Skeletal muscle satellite cell (primary cell): ENCODE data around the gene PXK.
"Not testable (repeated sequence)": the region's sequence is repeated elsewhere in the genome, so short reads cannot be mapped to it uniquely, and the experiment has no call there.

Source experiments
- H3K27me3 ChIP-seq: 2 replicates; pipeline ENCODE4 v1.7.0; 2013; ENCODE audit warnings: low read length; ENCODE audit not compliant: control insufficient read depth, insufficient read depth
- H3K36me3 ChIP-seq: 2 replicates; pipeline ENCODE4 v1.7.0; 2013; ENCODE audit warnings: mild to moderate bottlenecking, control low read depth, low read length; ENCODE audit not compliant: insufficient read depth
- H3K4me1 ChIP-seq: 2 replicates; pipeline ENCODE4 v1.7.0; 2013; ENCODE audit warnings: low read length; ENCODE audit not compliant: control insufficient read depth, insufficient read depth
- H3K4me2 ChIP-seq: 2 replicates; pipeline ENCODE4 v1.7.0; 2013; ENCODE audit warnings: mild to moderate bottlenecking, low read length
- H3K4me3 ChIP-seq: 2 replicates; pipeline ENCODE4 v1.7.0; 2013; ENCODE audit warnings: low read length
- H3K9ac ChIP-seq: 2 replicates; pipeline ENCODE4 v1.7.0; 2013; ENCODE audit warnings: mild to moderate bottlenecking, low read depth, low read length, moderate library complexity
- H3K9me3 ChIP-seq: replicated peaks from 2 replicates; pipeline ENCODE4 v1.7.0; 2013; ENCODE audit warnings: mild to moderate bottlenecking, control low read depth, low read length

Gene PXK

GRCh38 chr3:58427661-58428361 lies 95.1 kb downstream of the PXK start:
- Histone ChIP-seq H3K4me2 (no peak overlapping the region), H3K4me3 (no peak overlapping the region), H3K36me3 (peaks cover 77% of the 10 kb centered on the region), H3K4me1 (no peaks in the 10 kb centered on the region), H3K27me3 (no peaks in the 10 kb centered on the region), H3K9me3 (no peaks in the 10 kb centered on the region), H3K9ac (no peak overlapping the region)

- H3K9ac ChIP-seq, result no peak overlapping the region
- no peak overlapping the region for H3K4me3 ChIP-seq
- peaks cover 9% of the 10 kb centered on the region for H3K4me1 ChIP-seq
- H3K27me3 ChIP-seq, result no peaks in the 10 kb centered on the region
- no peaks in the 10 kb centered on the region for H3K9me3 ChIP-seq
- H3K36me3 ChIP-seq, result peaks cover 59% of the 10 kb centered on the region
- H3K4me2 ChIP-seq, result no peak overlapping the region
These were observed 97.0 kb downstream of the PXK start for GRCh38 chr3:58429657-58430056.

GRCh38 chr3:58432905-58433304 lies 100.2 kb downstream of the PXK start:
- H3K9ac ChIP-seq, result peak overlapping the region; percentile 93
- peaks cover 40% of the 10 kb centered on the region for H3K36me3 ChIP-seq

DNA sequence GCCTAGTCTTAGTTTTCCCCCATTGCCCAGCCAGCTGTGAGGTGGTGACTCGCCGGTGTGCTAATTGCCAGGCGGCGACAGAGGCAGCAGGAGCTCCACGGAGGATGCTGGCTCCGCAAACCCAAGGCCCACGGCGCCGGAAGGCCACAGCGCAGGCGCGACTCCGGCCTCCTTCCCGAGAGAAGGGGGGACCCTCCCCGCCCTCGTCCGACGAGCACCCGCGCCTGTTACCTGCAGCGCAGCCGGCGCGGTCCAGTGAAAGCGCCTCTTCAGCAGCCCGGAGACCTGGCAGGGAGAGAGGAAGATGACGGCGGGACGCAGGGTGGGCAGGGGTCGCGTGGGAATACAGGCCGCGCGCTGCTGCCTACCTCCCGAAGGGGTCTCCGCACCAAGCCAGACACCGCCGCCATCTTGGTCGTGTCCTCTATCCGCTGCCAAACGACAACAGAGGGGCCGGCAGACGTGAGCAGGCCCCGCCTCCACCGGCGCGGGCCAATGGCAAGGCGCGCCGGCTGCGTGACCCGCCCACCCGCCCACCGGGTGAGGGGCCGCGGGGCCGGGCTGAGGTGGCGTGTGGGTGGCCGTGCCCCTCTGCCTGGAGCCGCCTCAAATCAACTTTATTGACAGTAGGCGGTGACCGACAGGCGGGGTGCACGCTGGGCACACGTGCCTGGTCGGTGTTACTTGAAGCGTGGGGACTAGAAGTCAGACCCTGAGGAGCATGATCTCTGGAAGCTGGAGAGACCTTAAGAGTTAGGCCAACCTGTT lies 100.9 kb downstream of the PXK start, which contains the start of gene PDHB:
TSS of gene PDHB (minus strand) at position 433 of the 768 bp plus-strand sequence. CDS start at position 410, 23 bp downstream.
- Histone ChIP-seq H3K4me1 (peaks cover 16% of the 10 kb centered on the region), H3K4me2 (peak within 1 kb of the TSS; percentile 86), H3K9ac (peak within 1 kb of the TSS; percentile 93), H3K9me3 (no peaks in the 10 kb centered on the region), H3K4me3 (peak within 1 kb of the TSS; percentile 100), H3K36me3 (peaks cover 33% of the 10 kb centered on the region), H3K27me3 (no peaks in the 10 kb centered on the region)

More at GRCh38 chr3:58432905-58433304, 100.2 kb downstream of the PXK start:
- Histone ChIP-seq H3K4me2 (peak overlapping the region; percentile 86), H3K4me1 (peaks cover 16% of the 10 kb centered on the region), H3K4me3 (peak overlapping the region; percentile 100), H3K9me3 (no peaks in the 10 kb centered on the region), H3K27me3 (no peaks in the 10 kb centered on the region)

DNA sequence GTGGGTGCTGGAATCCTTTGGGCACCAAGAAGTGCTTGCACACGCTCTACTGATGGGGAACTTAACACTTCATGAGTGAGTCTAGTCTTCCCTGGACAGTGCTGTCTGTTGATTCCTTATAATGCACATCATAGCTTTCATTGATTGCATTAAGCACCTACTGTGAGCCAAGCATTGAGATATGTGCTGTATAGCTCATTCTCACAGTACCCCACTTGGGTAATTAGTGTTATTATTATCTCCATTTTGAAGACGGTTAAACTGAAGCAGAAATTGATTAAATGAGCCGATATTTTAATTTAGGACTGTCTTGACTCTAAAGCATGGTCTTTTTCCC lies 101.4 kb downstream of the PXK start:
- Histone ChIP-seq H3K9me3 (no peaks in the 10 kb centered on the region), H3K27me3 (no peaks in the 10 kb centered on the region), H3K4me3 (peak overlapping the region; percentile 100), H3K4me1 (peaks cover 16% of the 10 kb centered on the region), H3K9ac (peak overlapping the region; percentile 13), H3K4me2 (peak overlapping the region; percentile 74), H3K36me3 (peaks cover 27% of the 10 kb centered on the region)

- peaks cover 16% of the 10 kb centered on the region for H3K4me1 ChIP-seq
- no peak overlapping the region for H3K4me3 ChIP-seq
- no peak overlapping the region for H3K9ac ChIP-seq
- H3K27me3 ChIP-seq, result no peaks in the 10 kb centered on the region
- no peaks in the 10 kb centered on the region for H3K9me3 ChIP-seq
- H3K36me3 ChIP-seq, result peaks cover 23% of the 10 kb centered on the region
- H3K4me2 ChIP-seq, result no peak overlapping the region
These were observed 101.8 kb downstream of the PXK start for GRCh38 chr3:58434511-58434910.

DNA sequence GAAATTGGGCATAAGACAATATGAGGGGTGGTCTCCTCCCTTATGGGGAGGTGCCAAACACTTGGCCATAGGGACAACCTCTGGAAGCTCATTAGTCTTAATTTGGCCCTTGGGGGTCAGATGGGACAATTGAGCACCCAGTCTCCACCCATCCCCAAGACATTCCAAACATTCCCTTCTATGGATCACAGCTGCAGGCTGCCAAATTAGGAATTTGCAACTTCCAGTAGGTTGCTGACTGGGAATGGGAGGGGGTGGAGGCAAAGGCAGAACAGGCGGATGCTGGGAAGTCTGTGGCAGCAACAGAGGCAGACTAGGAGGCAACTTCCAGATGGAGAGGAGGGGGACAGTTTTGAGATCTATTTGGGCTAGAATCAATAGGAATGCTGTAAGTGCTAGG lies 102.3 kb downstream of the PXK start:
- Histone ChIP-seq H3K4me1 (peaks cover 16% of the 10 kb centered on the region), H3K36me3 (peaks cover 19% of the 10 kb centered on the region), H3K4me2 (no peak overlapping the region)

GRCh38 chr3:58437276-58437675 lies 104.6 kb downstream of the PXK start:
- peaks cover 24% of the 10 kb centered on the region for H3K4me1 ChIP-seq
- not testable (repeated sequence) for H3K9ac ChIP-seq, H3K36me3 ChIP-seq, H3K27me3 ChIP-seq, H3K4me2 ChIP-seq, H3K9me3 ChIP-seq, H3K4me3 ChIP-seq

More for the DNA sequence above, 102.3 kb downstream of the PXK start:
- Histone ChIP-seq H3K9me3 (no peaks in the 10 kb centered on the region), H3K4me3 (no peak overlapping the region), H3K27me3 (no peaks in the 10 kb centered on the region), H3K9ac (peak overlapping the region; percentile 11)

DNA sequence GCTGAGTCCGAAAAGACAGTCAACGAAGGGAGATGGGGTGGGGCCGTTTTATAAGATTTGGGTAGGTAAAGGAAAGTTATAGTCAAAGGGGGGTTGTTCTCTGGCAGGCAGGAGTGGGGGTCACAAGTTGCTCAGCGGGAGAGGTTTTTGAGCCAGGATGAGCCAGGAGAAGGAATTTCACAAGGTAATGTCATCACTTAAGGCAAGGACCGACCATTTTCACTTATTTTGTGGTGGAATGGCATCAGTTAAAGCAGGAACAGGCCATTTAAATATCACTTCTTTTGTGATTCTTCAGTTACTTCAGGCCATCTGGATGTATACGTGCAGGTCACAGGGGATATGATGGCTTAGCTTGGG lies 108.3 kb downstream of the PXK start:
- H3K4me2 ChIP-seq, H3K9me3 ChIP-seq, H3K4me3 ChIP-seq, H3K27me3 ChIP-seq, H3K9ac ChIP-seq, H3K36me3 ChIP-seq, H3K4me1 ChIP-seq: not testable (repeated sequence)

DNA sequence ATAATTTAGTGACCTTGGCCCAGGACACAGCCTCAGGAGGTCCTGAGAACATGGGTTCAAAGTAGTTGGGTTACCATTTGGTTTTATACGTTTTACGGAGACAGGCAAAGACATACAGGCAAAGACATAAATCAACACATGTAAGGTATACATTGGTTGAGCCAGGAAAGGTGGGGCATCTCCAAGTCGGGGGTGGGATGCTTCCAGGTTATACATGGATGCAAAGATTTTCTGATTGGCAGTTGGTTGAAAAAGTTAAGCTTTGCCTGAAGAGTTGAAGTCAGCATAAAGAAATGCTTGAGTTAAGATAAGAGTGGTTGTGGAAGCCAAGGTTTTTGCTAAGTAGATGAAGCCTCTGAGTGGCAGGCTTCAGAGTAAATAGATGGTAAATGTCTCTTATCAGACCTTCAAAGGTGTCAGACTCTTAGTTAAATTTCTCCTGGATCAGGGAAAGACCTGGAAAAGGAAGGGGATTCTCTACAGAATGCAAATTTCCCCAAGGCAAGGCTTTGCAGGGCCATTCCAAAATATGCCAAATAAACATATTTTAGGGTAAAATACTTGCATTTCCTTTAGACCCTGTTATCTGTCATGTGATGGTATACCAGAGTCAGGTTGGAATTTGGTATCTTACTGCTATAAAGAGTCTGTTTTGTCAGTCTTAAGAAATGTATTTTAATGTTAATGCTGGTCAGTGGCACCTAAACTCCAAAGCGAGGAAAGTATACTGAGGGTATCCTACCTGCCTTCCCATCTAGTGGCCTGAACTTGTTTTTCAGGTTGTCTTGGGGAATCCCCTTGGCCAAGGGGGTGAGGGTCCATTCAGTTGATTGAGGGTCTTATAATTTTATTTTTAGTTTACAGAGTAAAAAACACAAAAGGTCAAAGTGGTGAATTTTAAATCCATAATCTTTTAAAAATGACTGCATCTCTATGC lies 109.1 kb downstream of the PXK start:
- Histone ChIP-seq H3K4me3 (no peak overlapping the region), H3K9ac (no peak overlapping the region), H3K36me3 (no peaks in the 10 kb centered on the region), H3K4me1 (peaks cover 9% of the 10 kb centered on the region), H3K9me3 (no peaks in the 10 kb centered on the region), H3K4me2 (no peak overlapping the region), H3K27me3 (no peaks in the 10 kb centered on the region)

DNA sequence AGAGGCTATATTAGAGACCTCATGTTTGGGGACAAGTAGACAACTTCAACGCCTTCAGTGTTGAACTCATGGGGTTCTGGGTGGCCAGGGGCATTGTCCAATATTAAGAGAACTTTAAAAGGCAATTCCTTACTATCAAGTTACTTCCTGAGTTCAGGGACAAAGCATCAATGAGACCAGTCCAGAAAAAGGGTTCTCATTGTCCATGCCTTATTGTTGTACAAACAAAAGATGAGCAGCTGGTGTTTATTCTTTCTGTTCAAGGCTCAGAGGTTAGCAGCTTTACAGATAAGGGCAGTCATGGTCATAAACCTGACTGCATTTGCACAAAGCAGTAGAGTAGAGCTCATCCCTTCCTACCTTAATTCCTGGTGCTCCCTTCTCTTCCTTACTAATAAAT lies 119.5 kb downstream of the PXK start:
- Histone ChIP-seq H3K27me3 (peaks cover under 1% of the 10 kb centered on the region), H3K9ac (no peak overlapping the region), H3K4me2 (no peak overlapping the region), H3K4me1 (no peaks in the 10 kb centered on the region), H3K36me3 (no peaks in the 10 kb centered on the region), H3K4me3 (no peak overlapping the region), H3K9me3 (no peaks in the 10 kb centered on the region)
